ENCODE measurements around the gene RAD1.
"Not testable (repeated sequence)": the region's sequence is repeated elsewhere in the genome, so short reads cannot be mapped to it uniquely, and the experiment has no call there.

Gene RAD1, protein sequence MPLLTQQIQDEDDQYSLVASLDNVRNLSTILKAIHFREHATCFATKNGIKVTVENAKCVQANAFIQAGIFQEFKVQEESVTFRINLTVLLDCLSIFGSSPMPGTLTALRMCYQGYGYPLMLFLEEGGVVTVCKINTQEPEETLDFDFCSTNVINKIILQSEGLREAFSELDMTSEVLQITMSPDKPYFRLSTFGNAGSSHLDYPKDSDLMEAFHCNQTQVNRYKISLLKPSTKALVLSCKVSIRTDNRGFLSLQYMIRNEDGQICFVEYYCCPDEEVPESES

DNA sequence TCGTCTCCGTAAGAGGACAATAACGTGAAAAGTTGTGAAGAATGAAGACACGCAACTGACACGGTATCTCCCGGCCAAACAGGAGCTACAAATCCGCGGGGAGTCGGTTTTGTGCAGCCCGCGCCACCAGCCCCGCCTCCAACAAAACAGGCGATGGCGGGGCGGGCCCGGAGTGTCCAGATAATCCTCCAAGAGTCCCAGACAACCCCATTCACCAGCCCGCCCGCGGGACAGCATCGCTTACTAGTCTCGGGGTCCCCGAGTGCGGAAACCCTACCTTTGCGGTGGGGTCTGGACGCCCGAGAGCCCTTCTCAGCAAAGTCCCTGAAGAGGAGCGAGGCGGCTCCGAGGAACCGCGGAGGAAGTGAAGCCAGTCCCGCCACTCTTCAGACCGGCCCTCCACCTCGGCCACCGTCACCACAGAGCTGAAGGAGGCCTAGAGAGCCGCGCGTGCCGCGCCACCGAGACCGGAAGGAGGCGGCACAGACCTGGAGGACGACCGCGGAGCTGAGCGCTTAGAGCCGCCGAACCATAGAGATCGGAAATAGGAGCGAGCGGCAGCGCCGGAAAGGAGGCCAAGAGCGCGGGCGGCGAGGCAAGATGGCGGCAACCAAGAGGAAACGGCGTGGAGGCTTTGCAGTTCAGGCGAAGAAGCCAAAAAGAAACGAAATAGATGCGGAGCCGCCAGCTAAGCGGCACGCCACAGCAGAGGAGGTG is at the start of gene RAD1, which contains the start of gene BRIX1:
RAD1 (minus strand) TSS at position 366 of the 717 bp plus-strand sequence. CDS start 612 bp downstream, outside the sequence.
BRIX1 (plus strand) TSS at position 573 of the 717 bp plus-strand sequence; CDS start at position 601, 28 bp downstream.
- DNase-seq, result peak; percentile 90 to 91

DNA sequence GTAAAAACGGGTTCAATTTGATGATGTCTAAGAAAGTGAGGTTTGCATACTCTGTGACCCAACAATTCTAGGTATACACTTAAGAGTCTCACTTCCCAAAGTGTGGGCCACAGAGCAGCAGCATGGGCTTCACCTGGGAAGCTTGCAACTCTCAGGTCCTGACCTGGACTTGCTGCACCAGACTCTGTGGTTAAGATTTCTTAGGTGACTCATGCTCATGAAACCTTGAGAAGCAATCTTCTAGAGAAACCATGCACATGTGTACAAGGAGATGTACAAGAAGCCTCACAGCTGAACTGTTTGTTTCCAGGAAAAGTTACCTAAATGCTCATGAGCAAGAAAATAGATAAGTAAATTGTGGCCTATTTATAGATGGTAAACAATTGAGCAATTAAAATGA is 44.0 kb upstream of the RAD1 start:
- no peak for DNase-seq

DNA sequence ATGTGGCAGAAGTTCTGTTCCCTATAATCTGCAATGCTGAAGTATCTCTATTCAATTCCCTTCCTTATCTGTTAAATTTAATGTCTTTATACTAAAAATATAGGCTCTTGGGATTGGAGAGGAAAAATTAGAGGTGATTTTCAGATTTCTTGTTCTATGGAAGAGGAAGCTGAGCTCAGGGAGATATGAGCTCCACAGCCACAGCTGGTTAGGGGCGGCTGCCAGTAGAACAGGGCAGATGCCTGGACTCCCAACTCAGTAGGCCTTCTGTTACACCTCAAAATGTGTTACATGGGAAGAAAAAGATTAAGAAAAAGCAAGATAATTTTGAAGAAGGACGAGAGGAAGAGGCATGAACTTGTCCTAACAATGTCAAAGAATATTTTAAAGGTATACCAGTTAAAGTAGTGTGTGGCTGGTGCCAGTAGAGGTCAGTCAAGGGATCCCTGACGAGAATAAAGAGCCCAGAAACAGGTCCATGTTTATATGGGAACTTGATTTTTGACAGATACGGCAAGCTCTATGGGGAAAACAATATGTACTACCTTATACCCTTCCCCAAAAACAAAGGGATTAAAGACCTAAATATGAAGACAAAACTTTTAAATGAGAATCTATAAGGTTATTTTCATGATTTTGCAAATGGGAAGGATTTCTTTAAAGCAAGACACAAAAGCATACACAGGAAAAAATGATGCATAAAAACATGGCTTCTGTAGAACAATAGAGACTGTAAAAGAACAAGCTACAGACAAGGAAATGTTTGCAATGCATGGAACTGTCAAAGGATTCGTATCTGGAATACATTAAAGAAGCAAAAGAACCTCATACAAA is 42.8 kb upstream of the RAD1 start:
- DNase-seq, result no peak

DNA sequence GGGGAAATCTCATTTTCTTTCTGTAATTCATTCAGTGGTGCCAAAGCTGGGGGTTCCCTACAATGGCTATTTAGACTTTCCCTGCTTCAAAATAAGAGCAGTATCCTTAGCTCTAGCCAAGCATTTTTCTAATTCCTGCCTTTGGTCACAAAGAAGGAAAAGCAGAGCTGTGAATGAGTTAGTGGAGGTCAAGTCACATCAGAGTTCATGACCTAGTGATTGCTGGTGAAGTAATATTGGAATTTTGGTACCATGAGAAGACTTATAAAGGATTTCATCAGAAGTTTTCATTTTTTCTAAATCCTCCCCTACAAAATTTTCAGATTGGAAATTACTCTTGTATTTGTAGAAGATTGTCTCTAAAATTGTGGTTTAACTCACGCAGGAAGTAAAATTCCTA is 42.0 kb upstream of the RAD1 start:
- DNase-seq, result no peak

DNA sequence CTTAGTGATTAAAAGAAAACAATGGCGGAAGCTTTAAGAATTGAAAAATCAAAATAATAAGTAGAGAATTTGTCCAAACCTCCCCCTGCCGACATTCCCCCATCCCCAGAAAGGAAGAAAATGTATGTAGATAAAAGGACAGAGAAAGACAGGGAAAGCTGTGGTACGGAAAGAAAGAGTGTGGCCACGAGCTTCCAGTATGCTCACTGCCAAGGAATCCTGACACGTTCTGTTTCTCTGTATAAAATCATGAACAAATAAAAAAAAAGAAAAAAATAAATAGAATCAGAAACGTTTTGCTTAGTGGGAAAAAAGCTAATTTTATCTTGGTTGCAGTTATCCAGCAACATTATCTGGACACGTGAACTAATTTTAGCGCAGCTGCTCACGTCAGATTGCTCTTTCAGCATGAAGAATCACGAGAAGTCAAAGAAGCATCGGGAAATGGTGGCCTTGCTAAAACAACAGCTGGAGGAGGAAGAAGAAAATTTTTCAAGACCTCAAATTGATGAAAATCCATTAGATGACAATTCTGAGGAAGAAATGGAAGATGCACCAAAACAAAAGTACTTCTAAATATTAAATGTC is 29.2 kb upstream of the RAD1 start:
- DNase-seq, result no peak

DNA sequence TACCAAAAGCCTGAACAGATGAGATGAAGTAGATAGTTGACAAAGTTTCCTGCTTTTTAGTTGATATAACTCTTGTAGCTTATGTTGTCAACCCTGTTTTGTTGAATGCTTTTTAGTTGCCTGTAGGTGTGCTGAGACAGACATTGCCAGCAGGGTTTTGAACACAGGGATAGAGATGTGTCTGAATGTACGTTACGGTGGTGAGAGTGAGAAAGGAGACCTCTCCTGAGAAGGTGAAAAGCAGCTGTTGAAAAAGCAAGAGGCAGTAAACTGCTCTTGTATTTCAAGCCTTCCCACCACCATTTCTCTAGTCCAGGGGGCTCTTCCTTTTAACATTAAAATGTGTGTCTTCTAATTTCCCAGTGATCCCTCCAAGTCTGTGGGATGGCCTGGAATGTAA is 28.7 kb upstream of the RAD1 start:
- no peak for DNase-seq

DNA sequence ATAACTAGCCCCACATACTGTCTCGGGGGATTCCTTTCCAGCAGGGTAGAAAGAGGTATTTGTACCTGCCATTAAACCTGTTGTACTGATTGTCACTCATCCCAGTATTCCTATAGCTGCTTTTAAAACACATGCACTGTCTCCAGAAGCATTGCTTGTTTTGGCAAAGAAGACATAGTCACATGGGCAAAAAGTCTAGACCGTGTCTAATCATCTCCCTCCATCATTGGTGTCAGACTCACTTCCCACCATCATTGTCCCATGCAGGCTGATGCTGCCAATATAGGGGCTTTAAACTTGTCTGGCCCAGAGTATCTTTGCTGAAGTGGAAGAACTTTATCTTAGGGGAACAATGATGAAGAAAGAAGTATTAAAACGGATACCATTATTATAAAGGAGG is 26.6 kb upstream of the RAD1 start:
- DNase-seq, result no peak

DNA sequence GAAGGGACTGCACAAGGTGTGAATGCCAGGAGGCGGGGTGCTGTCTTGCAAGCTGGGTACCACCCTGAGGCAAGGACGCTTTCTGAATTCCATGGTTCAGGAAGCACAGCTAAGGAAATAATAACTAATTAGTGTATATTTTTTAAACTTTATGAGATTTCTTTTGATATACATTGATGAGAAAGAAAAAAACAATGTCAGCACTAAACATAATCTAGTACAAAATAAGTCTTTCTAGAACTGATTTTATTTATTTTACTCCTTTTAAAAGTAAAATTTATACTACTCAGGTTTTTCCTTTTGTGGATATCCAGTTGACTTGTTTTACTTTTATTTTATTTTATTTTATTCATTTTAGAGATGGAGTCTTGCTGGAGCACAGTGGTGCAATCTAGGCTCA is 17.6 kb upstream of the RAD1 start:
- no peak for DNase-seq

DNA sequence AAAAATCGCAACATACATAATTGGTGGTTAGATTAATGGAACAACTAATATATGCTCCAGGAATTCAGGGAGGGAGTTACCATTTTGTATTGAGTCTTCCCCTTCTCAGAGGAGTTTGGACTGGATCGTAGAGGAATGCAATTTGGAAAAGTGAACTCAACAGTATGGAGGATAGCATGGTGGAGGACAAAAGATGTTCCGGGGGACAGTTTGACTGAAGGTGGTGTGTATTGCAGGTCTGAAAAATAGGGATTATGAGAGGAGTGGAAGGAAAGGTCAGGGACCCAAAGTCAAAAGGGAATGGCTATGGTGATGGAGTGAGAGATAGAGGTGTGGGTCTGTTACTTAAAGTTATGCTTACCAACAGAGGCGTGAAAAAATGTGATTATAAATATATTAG is 15.6 kb upstream of the RAD1 start:
- no peak for DNase-seq

DNA sequence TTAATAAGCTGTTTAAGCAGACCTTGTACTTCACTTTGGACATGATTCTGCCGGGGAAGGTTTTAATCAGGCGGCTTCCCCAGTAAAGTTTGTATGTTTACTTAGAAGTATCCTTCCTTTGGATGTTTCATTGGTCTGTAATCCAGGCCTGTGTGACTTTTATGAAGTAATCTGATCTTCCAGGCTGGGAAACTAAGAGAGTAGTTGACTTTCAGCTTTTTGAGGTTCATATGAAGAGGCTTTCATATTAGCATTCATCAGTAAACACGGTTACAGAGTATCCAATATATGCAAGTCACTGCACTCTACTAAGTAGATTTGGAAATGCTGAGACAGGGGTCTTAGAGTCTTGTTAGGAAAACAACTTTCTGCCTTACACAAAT is 15.1 kb upstream of the RAD1 start:
- DNase-seq, result no peak

DNA sequence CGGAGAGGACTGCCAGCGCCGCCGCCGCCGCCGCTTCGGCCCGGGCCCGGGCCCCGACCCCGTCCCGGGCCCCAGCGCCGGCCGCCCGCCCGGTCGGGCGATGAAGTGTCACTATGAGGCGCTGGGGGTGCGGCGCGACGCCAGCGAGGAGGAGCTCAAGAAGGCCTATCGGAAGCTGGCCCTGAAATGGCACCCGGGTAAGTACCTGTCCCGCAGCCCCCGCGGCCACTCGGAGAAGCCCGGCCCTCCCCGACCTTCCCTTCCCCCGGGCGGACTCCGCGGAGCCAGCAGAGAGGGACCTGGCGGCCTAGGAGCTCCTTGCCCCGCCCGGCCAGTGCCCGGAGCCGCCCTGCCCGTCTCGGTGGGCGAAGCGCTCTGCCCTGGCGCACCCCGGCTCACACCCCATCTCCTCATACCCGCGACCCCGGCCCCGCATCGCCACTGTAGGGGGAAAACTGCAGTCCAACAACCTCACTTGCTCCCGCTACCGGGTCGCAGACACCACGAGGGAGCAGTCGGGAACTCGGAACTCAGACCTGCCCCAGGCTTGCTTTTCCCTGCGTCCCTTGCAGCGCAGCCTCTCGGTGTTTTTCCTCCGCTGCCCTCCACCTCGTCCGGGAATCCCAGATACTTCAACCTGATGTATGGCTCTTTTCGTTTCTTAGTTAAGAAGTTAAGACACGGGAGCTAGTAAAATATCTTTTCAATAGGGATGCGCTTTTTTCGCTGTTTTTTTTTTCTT is 14.6 kb upstream of the RAD1 start:
- DNase-seq, result peak; percentile 64 to 72

DNA sequence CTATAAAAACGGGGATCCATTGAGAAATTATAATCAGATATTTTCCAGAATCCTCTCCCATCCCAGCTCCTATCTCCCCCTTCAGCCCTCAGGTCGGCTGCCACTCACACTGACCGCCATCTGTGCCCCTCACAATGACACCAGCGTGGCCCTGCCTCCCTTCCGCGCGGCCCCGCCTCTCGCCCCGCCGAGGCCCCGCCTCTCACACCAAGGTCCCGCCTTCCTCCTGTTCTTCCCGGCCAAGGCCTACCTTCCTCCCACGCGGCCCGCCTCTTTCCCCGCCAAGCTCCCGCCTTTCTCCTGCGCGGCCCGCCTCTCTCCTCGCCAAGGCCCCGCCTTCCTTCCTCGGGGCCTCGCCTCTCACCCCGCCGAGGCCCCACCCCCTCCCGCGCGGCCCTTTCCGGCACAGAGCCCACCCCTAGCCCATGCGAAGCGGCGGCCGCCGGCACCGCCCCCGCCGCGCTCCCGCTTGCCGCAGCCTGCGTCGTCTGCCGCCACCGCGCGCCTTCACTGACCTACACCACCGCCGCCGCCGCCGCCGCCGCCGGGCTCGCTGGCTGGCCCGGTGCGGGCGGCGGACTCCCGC is 13.9 kb upstream of the RAD1 start, which contains the start of gene DNAJC21:
DNAJC21 (plus strand) TSS at position 426 of the 586 bp plus-strand sequence. CDS start 261 bp downstream, outside the sequence.
- peak; percentile 98 for DNase-seq

DNA sequence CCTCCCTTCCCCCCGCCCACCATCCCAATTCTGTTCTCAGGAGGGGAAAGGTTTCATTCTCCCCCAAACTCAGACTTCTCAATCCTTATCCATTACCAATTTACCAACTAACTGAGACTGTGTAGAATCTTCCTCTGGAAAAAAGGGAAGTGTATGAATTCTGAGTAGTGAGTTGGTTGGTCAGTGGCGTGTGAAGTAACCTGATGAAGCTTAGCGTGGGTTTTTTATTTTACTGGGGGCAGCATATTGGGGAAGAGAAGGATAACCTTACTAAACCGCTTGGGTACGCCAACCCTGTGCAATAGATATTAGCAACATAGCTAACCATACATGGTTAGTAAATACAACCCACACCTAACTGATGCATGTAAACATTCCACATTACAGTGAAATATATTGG is 13.0 kb upstream of the RAD1 start:
- no peak for DNase-seq

DNA sequence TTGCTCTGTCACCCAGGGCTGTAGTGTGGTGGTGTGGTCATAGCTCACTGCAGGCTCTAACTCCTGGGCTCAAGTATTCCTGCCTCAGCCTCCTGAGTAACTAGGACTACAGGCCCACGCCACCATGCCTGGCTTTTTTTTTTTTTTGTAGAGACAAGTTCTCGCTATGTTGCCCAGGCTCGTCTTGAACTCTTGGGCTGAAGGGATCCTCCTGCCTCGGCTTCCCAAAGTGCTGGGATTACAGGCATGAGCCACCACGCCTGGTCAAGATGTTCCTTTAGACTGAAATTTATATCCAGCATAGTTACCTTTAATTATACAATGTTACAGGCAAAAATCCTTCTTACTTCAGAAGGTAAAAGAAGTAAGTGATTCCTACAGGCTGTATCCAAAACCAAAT is 12.5 kb upstream of the RAD1 start:
- DNase-seq, result no peak

DNA sequence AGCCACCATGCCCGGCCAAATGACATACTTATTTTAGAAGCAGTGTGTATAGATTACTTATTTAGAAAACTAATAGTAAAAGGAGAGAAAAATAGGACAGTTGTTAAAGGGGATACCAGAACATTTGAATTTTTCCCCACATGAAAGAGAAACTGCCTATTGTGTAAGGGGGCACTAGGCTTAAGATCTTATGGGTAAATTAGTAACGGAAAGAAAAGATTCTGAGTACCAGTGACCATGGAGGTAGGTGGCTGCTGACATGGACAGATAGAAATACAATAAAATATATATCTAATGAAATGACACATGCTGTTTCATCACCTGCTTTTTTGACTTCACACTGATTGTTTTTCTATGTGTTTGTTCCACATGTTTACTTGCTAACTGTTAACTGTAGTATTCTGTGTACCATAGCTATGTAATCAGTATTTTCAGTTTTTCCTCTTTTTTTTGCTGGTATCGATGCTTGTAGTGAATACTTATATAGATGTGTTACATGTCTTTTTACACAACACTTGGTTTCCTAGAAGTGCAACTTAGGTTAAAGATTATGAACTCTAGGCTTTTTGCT is 11.1 kb upstream of the RAD1 start:
- no peak for DNase-seq

DNA sequence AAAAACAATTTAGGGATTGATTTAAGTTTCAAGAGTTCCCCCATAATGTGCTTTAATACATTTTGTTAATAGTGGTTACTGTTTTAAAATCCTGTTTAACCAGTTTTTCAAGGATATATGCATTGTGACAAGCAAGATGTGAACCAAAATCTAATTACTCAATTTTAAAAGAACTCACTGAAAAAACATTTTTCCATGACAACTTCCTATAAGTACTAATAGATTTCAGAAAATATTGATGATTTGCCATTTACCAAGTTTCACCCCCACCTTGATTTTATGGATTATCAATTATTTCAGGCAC is 9.1 kb upstream of the RAD1 start:
- no peak for DNase-seq

DNA sequence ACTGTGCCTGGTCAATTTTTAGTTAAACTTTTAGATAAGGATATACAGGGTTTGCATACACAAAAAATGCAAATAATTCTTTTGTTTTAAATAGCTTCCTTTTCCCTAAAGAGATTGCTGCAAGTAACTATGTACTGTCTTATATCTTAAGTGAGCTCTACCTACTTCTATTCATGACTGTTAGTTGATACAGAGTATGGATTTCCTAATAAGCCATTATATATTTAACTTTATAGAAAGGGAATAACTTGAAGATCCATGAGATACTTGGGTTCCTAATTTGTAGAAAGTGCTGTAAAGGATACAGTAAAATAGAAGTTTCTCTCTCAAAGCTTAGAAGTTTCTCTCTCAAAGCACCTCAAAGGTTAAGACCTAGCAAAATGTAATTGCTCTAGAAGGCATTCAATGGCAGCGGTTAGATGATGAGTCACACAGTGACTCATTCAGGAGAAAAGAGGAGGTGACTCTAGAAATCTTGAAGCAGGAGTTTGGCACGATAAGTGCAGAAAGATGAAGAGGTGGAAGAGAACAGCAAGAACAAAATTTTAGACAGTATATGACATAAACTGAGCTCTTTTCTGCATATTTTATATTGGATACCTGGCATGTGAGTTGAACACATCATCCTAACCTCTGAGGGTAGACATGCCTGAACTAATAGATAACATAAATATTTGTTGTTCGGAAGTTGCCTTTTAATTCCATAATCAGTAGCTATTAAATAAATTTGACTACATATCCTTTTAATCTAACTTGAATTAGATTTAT is 8.6 kb upstream of the RAD1 start:
- peak in 1 of 2 experiments; percentile 15 for DNase-seq

DNA sequence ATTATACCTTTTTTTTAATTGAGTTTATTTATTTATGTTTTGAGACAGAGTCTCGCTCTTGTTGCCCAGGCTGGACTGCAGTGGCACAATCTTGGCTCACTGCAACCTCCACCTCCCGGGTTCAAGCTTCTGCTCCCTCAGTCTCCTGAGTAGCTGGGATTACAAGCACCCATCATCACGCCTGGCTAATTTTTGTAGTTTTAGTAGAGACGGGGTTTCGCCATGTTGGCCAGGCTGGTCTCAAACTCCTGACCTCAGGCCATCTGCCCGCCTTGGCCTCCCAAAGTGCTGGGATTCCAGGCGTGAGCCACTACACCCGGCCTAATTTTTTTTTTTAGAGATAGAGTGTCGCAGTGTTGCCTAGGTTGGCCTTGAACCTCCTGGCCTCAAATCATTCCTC is 8.0 kb upstream of the RAD1 start:
- not testable (repeated sequence) for DNase-seq

DNA sequence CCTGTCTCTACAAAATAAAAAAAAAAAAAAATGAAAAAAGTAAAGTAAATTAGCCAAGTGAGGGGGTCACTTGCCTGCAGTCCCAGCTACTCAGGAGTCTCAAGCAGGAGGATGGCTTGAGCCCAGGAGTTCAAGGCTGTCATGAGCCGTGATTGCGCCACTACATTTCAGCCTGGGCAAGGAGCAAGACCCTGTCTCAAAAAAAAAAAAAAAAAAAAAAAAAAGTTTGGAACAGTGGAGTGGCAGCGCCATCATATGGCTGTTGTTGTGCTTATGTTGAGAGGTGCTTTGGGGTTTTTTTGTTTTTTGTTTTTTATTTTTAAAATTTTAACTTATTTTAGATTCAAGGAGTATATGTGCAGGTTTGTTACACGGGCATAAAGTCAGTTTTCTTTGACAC is 3.8 kb upstream of the RAD1 start:
- DNase-seq, result no peak

DNA sequence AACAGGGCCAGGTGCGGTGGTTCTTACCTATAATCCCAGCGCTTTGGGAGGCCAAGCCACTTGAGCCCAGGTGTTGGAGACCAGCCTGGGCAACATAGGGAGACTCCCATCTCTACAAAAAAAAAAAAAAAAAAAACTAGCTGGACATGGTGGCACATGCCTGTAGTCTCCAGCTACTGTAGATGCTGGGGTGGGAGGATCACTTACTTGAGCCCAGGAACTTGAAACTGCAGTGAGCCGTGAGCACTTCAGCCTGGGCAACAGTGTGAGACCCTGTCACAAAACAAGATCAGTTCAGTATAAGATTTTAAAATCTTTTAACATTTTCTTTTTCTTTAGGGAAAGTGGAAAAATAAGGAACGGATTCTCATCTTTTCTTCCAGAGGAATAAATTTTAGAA is 2.7 kb upstream of the RAD1 start:
- no peak for DNase-seq

DNA sequence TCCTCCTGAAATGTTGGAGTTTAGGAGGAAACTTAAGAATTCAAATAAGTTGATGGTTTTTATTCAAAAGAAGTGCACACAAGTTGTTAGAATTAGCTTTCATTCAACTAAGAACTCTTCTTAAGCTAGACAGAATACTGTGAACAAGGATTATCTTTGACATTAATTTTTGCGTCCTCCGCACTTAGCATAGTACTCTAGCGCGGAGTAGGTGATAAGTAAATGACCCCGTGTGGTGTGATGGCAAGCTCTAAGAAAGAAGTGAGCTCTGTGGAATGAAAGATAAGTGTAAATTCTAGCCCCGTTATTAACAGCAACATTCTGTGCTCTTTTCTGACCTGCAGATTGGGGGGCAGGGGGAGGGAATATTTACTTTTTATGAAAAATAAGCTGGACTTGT is 1.2 kb upstream of the RAD1 start:
- DNase-seq, result no peak

Measured in activated CD4-positive, alpha-beta T cell treated with anti-CD3 and anti-CD28 coated beads, Interleukin-2, amount 50 U/mL, for 4 hours (primary cell).